PC-3 (cell line): ENCODE results near the gene ZNF800. TPM values are rescaled to one million over a fixed set of nuclear protein-coding genes. Genes with fewer than 3 reads are reported as not detected.
A peak's percentile ranks its signal among the peaks of the same experiment; 100 is the strongest.

Experiments used
- ATAC-seq: fragments of 200-7000 bp; cut with Tn5 transposase; 2 replicates; pipeline ENCODE4 v1.9.1; 2020; ENCODE audit warnings: mild to moderate bottlenecking, moderate library complexity
- BruUV-seq: library from RNA; stranded (reverse); fragments of 400-500 nt; replicated peaks from 2 replicates; lab custom pipeline; 2021; lab: Mats Ljungman, UMichigan
- CTCF ChIA-PET: fragments of 300-600 bp; sonication (Branson Sonifier 250); formaldehyde crosslinking; loops from one replicate; lab custom pipeline; 2022; ENCODE audit warnings: antibody characterized with exemption; lab: Charles Lee
- POLR2A ChIA-PET: fragments of 300-600 bp; sonication (Branson Sonifier 250); formaldehyde crosslinking; loops from one replicate; lab custom pipeline; 2022; ENCODE audit warnings: antibody characterized with exemption; ENCODE audit not compliant: unreplicated experiment; lab: Charles Lee
- DNase-seq: peaks from one replicate; pipeline ENCODE4 v3.0.0-alpha.2; 2015
- H2AFZ ChIP-seq: fragments of 300-600 bp; sonication (generic); 2 replicates; pipeline ENCODE4 v1.6.0; 2016; ENCODE audit warnings: antibody characterized with exemption, low read length
- H3F3A ChIP-seq: fragments of 300-600 bp; sonication (generic); one replicate; pipeline ENCODE4 v1.6.0; 2017; ENCODE audit warnings: antibody characterized with exemption, low read length, control low read depth, mild to moderate bottlenecking; ENCODE audit not compliant: unreplicated experiment
- H3K27ac ChIP-seq: fragments of 300-600 bp; sonication (generic); 2 replicates; pipeline ENCODE4 v1.5.1; 2016; ENCODE audit warnings: mild to moderate bottlenecking, low read length
- H3K27me3 ChIP-seq: fragments of 300-600 bp; sonication (generic); 2 replicates; pipeline ENCODE4 v1.6.1; 2016; ENCODE audit warnings: low read length, mixed read lengths
- H3K36me3 ChIP-seq: fragments of 300-600 bp; sonication (generic); 2 replicates; pipeline ENCODE4 v1.6.1; 2016; ENCODE audit warnings: low read depth, mixed run types, low read length, mixed read lengths
- H3K4me1 ChIP-seq: fragments of 300-600 bp; sonication (generic); 2 replicates; pipeline ENCODE4 v1.5.1; 2016; ENCODE audit warnings: low read length; ENCODE audit not compliant: insufficient read depth
- H3K4me2 ChIP-seq: fragments of 300-600 bp; sonication (generic); 2 replicates; pipeline ENCODE4 v1.6.0; 2016; ENCODE audit warnings: low read length
- H3K4me3 ChIP-seq: fragments of 300-600 bp; sonication (generic); 2 replicates; pipeline ENCODE4 v1.5.1; 2016; ENCODE audit warnings: mild to moderate bottlenecking, low read length, mixed read lengths
- H3K79me2 ChIP-seq: fragments of 300-600 bp; sonication (generic); 2 replicates; pipeline ENCODE4 v1.6.1; 2017; ENCODE audit warnings: low read length, mixed read lengths
- H3K9ac ChIP-seq: fragments of 300-600 bp; sonication (generic); 2 replicates; pipeline ENCODE4 v1.6.0; 2016; ENCODE audit warnings: mild to moderate bottlenecking, low read length
- H3K9me2 ChIP-seq: fragments of 300-600 bp; sonication (generic); replicated peaks from 2 replicates; pipeline ENCODE4 v1.6.1; 2016; ENCODE audit warnings: mixed run types, low read length, mixed read lengths
- H3K9me3 ChIP-seq: fragments of 300-600 bp; sonication (generic); 2 replicates; pipeline ENCODE4 v1.6.1; 2016; ENCODE audit warnings: low read length, mixed read lengths
- H4K20me1 ChIP-seq: fragments of 300-600 bp; sonication (generic); 2 replicates; pipeline ENCODE4 v1.6.1; 2016; ENCODE audit warnings: low read length, mixed read lengths
- CTCF ChIP-seq: fragments of 300-600 bp; sonication (generic); conservative IDR thresholded peaks from 2 replicates; pipeline ENCODE4 v1.5.1; 2017; ENCODE audit warnings: antibody characterized with exemption, low read depth, mild to moderate bottlenecking, low read length
- EZH2 ChIP-seq: fragments of 300-600 bp; sonication (generic); IDR thresholded peaks from one replicate; pipeline ENCODE4 v1.6.1; 2017; ENCODE audit warnings: antibody characterized with exemption, mild to moderate bottlenecking, low read length; ENCODE audit not compliant: unreplicated experiment
- EZH2phosphoT487 ChIP-seq: fragments of 300-600 bp; sonication (generic); IDR thresholded peaks from 2 replicates; pipeline ENCODE4 v1.6.1; 2018; ENCODE audit warnings: mild to moderate bottlenecking, antibody characterized with exemption, low read length, borderline replicate concordance
- intact Hi-C: fragments of 100-400 bp; cut with micrococcal nuclease; formaldehyde crosslinking; loops from 2 replicates; pipeline ENCODE4 v1.9.0; 2023
- total RNA-seq: library from RNA; depleted of rRNA; stranded (reverse); fragments of >200 nt; gene quantifications from 2 replicates; pipeline ENCODE4 v1.2.3, GENCODE V29; 2014

ZNF800 gene
- total RNA-seq, 1 experiment from 2014 or later, result 13.2 TPM

- peaks cover 25% of the 10 kb centered on the region for H3K36me3 ChIP-seq
- H3K79me2 ChIP-seq, result peaks cover 87% of the 10 kb centered on the region
- H3F3A ChIP-seq, result no peaks in the 10 kb centered on the region
- H3K9me3 ChIP-seq, result no peaks in the 10 kb centered on the region
- no peaks in the 10 kb centered on the region for H3K4me1 ChIP-seq
- no peak overlapping the region for H3K9ac ChIP-seq
- no TSS peak for BruUV-seq
- DNase-seq, result peak; percentile 16
- H3K27me3 ChIP-seq, result no peaks in the 10 kb centered on the region
- ChIA-PET POLR2A (interaction anchor here (0.5 kb wide), 1 partner anchor 45 kb away, joined by 3 read pairs; no protein-coding TSS in a partner anchor), CTCF (no interaction called here)
- H4K20me1 ChIP-seq, result peaks cover 10% of the 10 kb centered on the region; the same call in 1 of the 2 replicates
- H2AFZ ChIP-seq, result no peak overlapping the region
- TF ChIP-seq EZH2phosphoT487 (no peak), EZH2 (no peak), CTCF (no peak)
- ATAC-seq, result peak; percentile 49
- H3K4me3 ChIP-seq, result no peak overlapping the region
- no peak overlapping the region for H3K27ac ChIP-seq
- H3K4me2 ChIP-seq, result no peak overlapping the region
- H3K9me2 ChIP-seq, result no peaks in the 10 kb centered on the region
- intact Hi-C loops, result no loop called here
These were observed 9.2 kb downstream of the ZNF800 start for GRCh38 chr7:127383123-127383835.

- Histone ChIP-seq H3K9me2 (no peaks in the 10 kb centered on the region), H3K9me3 (no peaks in the 10 kb centered on the region), H3K4me3 (no peak overlapping the region), H3K4me2 (no peak overlapping the region), H4K20me1 (peaks cover 17% of the 10 kb centered on the region; the same call in 1 of the 2 replicates), H3K27ac (no peak overlapping the region), H3K36me3 (peaks cover 22% of the 10 kb centered on the region), H2AFZ (no peak overlapping the region), H3K27me3 (no peaks in the 10 kb centered on the region), H3K79me2 (peaks cover 89% of the 10 kb centered on the region), H3K4me1 (no peaks in the 10 kb centered on the region), H3F3A (no peaks in the 10 kb centered on the region), H3K9ac (no peak overlapping the region)
- ATAC-seq (no peak), DNase-seq (no peak)
- no TSS peak for BruUV-seq
- ChIA-PET CTCF (no interaction called here), POLR2A (no interaction called here)
- TF ChIP-seq EZH2phosphoT487 (no peak), CTCF (no peak), EZH2 (no peak)
- intact Hi-C loops, result no loop called here
These were observed 10.0 kb downstream of the ZNF800 start for GRCh38 chr7:127382301-127383085.
